Gastroesophageal sphincter (tissue), 4 donors: ENCODE measurements around the gene RGS9. TPM values are rescaled to one million over a fixed set of nuclear protein-coding genes. Genes with fewer than 3 reads are reported as not detected.

Experiments used
- ATAC-seq: fragments of 150-250 bp; one replicate; pipeline ENCODE4 v1.9.1; 2016; ENCODE audit warnings: mild to moderate bottlenecking, moderate library complexity
- H3K27ac ChIP-seq, 4 donors: fragments of 200-600 bp; sonication (generic) in 3 of 4; 1 replicate in 3 of 4; 2 replicates in 1 of 4; pipeline ENCODE4 v1.5.1; 2016 to 2019
- H3K27me3 ChIP-seq: fragments of 200-600 bp; sonication (generic); one replicate; pipeline ENCODE4 v1.5.1; 2019
- H3K36me3 ChIP-seq, 2 donors: fragments of 200-600 bp; sonication (generic); one replicate each; pipeline ENCODE4 v1.5.1; 2019; ENCODE audit warnings: control low read depth in 1 of 2
- H3K4me1 ChIP-seq, 3 donors: fragments of 200-600 bp; sonication (generic); 1 replicate in 2 of 3; 2 replicates in 1 of 3; pipeline ENCODE4 v1.5.1; 2016 to 2019; ENCODE audit warnings: control low read depth in 2 of 3
- H3K4me3 ChIP-seq, 2 donors: fragments of 200-600 bp; sonication (generic); one replicate each; pipeline ENCODE4 v1.5.1; 2019; ENCODE audit warnings: mild to moderate bottlenecking in 1 of 2, moderate library complexity in 1 of 2
- H3K9me3 ChIP-seq, 3 donors: fragments of 200-600 bp; sonication (generic); one replicate each; pipeline ENCODE4 v1.5.1; 2017 to 2019; ENCODE audit warnings: control low read depth in 2 of 3
- CTCF ChIP-seq, 4 experiments: fragments of 200-600 bp in 2 of 4; fragments of 450-650 bp in 2 of 4; sonication (generic) in 1 of 4; IDR thresholded peaks; one replicate each; pipeline ENCODE4 v1.5.1; 2017 to 2019; ENCODE audit warnings: antibody characterized with exemption in 4 of 4, mild to moderate bottlenecking in 2 of 4, moderate library complexity in 2 of 4
- EP300 ChIP-seq: sonication (generic); formaldehyde crosslinking; IDR thresholded peaks from one replicate; pipeline ENCODE4 v1.6.1; 2017; ENCODE audit warnings: antibody characterized with exemption, mild to moderate bottlenecking
- POLR2A ChIP-seq, 2 donors: fragments of 450-650 bp; IDR thresholded peaks; one replicate each; pipeline ENCODE4 v1.6.1; 2017; ENCODE audit warnings: antibody characterized with exemption in 2 of 2, mild to moderate bottlenecking in 2 of 2, moderate library complexity in 1 of 2
- POLR2AphosphoS5 ChIP-seq: sonication (generic); formaldehyde crosslinking; IDR thresholded peaks from one replicate; pipeline ENCODE4 v1.6.1; 2017; ENCODE audit warnings: antibody characterized with exemption
- WGBS, 2 donors: methylation state at CpG; one replicate each; pipeline ENCODE4 v1.1.5; 2018; ENCODE audit warnings: low coverage in 1 of 2; 5-methylcytosine and 5-hydroxymethylcytosine counted together
- total RNA-seq, 4 donors: library from RNA; depleted of rRNA; stranded (reverse); fragments of >200 nt; gene quantifications; one replicate each; pipeline ENCODE4 v1.1.0, GENCODE V29; 2016

The RGS9 gene
- total RNA-seq, 4 donors from 2014 or later, result 17.4 to 43.9 (median 40.8) TPM

- H3K27me3 ChIP-seq, result no peaks in the 10 kb centered on the region
- no peak overlapping the region for H3K4me3 ChIP-seq
- H3K4me1 ChIP-seq, result peaks cover 3 to 88% (median 19%) of the 10 kb centered on the region in 3 donors
- H3K36me3 ChIP-seq, result no peaks in the 10 kb centered on the region
- H3K9me3 ChIP-seq, result no peaks in the 10 kb centered on the region
- 88% methylated on average over 5 of the region's 5 CpGs for WGBS, 2 donors
- no peak for ATAC-seq
- TF ChIP-seq POLR2A (IDR thresholded peaks at IDR 0.05) (no peak), EP300 (no peak), CTCF (IDR thresholded peaks at IDR 0.05) (no peak)
- peak overlapping the region in 2 of 4 donors; percentile 80 for H3K27ac ChIP-seq
Measured at GRCh38 chr17:65103896-65104295, 33.3 kb upstream of the RGS9 start.

GRCh38 chr17:65104541-65104940, 32.6 kb upstream of the RGS9 start:
- Histone ChIP-seq H3K27ac (peak overlapping the region in 3 of 4 donors; percentile 23 to 80 (median 80)), H3K4me1 (peaks cover 3 to 83% (median 19%) of the 10 kb centered on the region in 3 donors)

GRCh38 chr17:65104973-65105372, 32.2 kb upstream of the RGS9 start:
- TF ChIP-seq EP300, result no peak
- TF ChIP-seq POLR2A (IDR thresholded peaks at IDR 0.05), result no peak
- no peak for TF ChIP-seq CTCF (IDR thresholded peaks at IDR 0.05)
- TF ChIP-seq POLR2AphosphoS5, result no peak
- H3K4me1 ChIP-seq, result peaks cover 3 to 79% (median 17%) of the 10 kb centered on the region in 3 donors
- no peaks in the 10 kb centered on the region for H3K27me3 ChIP-seq
- WGBS, 2 donors, result 50 to 59% methylated on average over 2 to 6 of the region's 6 CpGs
- no peaks in the 10 kb centered on the region for H3K9me3 ChIP-seq
- no peaks in the 10 kb centered on the region for H3K36me3 ChIP-seq
- H3K4me3 ChIP-seq, result no peak overlapping the region
- no peak for ATAC-seq
- peak overlapping the region in 3 of 4 donors; percentile 23 to 80 (median 80) for H3K27ac ChIP-seq

More at GRCh38 chr17:65104541-65104940, 32.6 kb upstream of the RGS9 start:
- TF ChIP-seq CTCF (IDR thresholded peaks at IDR 0.05) (no peak), POLR2A (IDR thresholded peaks at IDR 0.05) (no peak), POLR2AphosphoS5 (no peak), EP300 (no peak)
- Histone ChIP-seq H3K36me3 (no peaks in the 10 kb centered on the region), H3K4me3 (no peak overlapping the region), H3K27me3 (no peaks in the 10 kb centered on the region), H3K9me3 (no peaks in the 10 kb centered on the region)
- no peak for ATAC-seq

GRCh38 chr17:65108152-65108551, 29.0 kb upstream of the RGS9 start:
- Histone ChIP-seq H3K27me3 (no peaks in the 10 kb centered on the region), H3K36me3 (peaks cover 0 to 14% of the 10 kb centered on the region in 2 donors), H3K4me3 (no peak overlapping the region), H3K9me3 (no peaks in the 10 kb centered on the region), H3K27ac (no peak overlapping the region), H3K4me1 (peaks cover 3 to 50% (median 10%) of the 10 kb centered on the region in 3 donors)
- WGBS, 2 donors, result 71 to 88% methylated on average over 2 to 4 of the region's 6 CpGs
- no peak for ATAC-seq
- TF ChIP-seq CTCF (IDR thresholded peaks at IDR 0.05), result no peak
- no peak for TF ChIP-seq EP300
- no peak for TF ChIP-seq POLR2AphosphoS5
- TF ChIP-seq POLR2A (IDR thresholded peaks at IDR 0.05), result no peak

- Histone ChIP-seq H3K4me1 (peaks cover 3 to 36% (median 8%) of the 10 kb centered on the region in 3 donors), H3K9me3 (no peaks in the 10 kb centered on the region), H3K27ac (no peak overlapping the region), H3K27me3 (no peaks in the 10 kb centered on the region), H3K4me3 (no peak overlapping the region), H3K36me3 (peaks cover 0 to 14% of the 10 kb centered on the region in 2 donors)
- TF ChIP-seq EP300 (no peak), POLR2A (IDR thresholded peaks at IDR 0.05) (no peak), CTCF (IDR thresholded peaks at IDR 0.05) (no peak), POLR2AphosphoS5 (no peak)
- ATAC-seq, result no peak
- 39 to 40% methylated on average over 6 of the region's 6 CpGs for WGBS, 2 donors
Measured at GRCh38 chr17:65109543-65109942, 27.6 kb upstream of the RGS9 start.
